ENCODE results near the gene CHTOP. TPM values are rescaled to one million over a fixed set of nuclear protein-coding genes. Genes with fewer than 3 reads are reported as not detected.
A peak's percentile ranks its signal among the peaks of the same experiment; 100 is the strongest.
"Not testable (repeated sequence)": the region's sequence is repeated elsewhere in the genome, so short reads cannot be mapped to it uniquely, and the experiment has no call there.

The CHTOP gene
- total RNA-seq, 1 donor from 2014 or later, result 114 TPM

DNA sequence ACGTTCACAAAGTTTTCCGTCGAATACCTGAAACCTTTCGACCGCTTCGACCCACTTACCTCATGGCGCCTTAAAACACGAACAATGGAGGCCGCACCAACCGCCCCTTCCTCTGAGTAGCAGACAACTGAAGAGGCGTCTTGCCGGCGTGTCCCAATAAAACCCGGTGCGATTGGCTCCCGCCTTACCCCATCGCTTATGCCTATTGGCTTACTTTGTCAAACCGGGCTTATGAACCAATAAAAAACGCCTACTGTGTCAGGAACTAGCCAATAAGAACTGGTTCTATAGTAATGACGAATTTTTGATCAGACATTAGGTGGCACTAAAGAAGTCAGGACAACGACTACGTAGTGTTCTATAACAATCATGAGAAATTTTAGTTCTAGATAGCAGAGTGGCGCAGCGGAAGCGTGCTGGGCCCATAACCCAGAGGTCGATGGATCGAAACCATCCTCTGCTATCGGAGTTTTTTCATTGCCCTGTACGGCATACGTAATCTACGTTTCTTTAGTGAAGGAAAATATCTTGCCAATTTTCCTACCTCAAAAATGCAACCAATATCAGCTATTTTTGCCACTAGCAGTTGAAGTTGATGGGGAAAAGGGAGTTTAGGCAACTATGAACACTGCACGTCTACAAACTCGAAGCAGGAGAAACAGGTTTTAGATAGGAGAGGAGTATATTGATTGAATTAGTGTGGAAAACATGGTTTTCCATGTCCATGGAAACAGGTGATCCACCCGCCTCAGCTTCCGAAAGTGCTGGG, 37.2 kb downstream of the CHTOP start, which contains the start of gene ILF2:
TSS of gene ILF2 (minus strand) at position 135 of the 769 bp plus-strand sequence. CDS start at position 64, 71 bp downstream.
- DNase-seq (ENCODE audit: low spot score in 2 of 2, unreplicated experiment in 2 of 2), result peak; percentile 87 to 97
- peaks cover 17% of the 10 kb centered on the region for H3K4me1 Mint-ChIP-seq
- peaks cover 18% of the 10 kb centered on the region for H3K36me3 Mint-ChIP-seq
- peak within 1 kb of the TSS; percentile 67 for H3K27ac Mint-ChIP-seq
- no peaks in the 10 kb centered on the region for H3K9me3 Mint-ChIP-seq
- no peaks in the 10 kb centered on the region for H3K27me3 Mint-ChIP-seq (ENCODE audit: low read depth)
- TF ChIP-seq, protein P1, sequence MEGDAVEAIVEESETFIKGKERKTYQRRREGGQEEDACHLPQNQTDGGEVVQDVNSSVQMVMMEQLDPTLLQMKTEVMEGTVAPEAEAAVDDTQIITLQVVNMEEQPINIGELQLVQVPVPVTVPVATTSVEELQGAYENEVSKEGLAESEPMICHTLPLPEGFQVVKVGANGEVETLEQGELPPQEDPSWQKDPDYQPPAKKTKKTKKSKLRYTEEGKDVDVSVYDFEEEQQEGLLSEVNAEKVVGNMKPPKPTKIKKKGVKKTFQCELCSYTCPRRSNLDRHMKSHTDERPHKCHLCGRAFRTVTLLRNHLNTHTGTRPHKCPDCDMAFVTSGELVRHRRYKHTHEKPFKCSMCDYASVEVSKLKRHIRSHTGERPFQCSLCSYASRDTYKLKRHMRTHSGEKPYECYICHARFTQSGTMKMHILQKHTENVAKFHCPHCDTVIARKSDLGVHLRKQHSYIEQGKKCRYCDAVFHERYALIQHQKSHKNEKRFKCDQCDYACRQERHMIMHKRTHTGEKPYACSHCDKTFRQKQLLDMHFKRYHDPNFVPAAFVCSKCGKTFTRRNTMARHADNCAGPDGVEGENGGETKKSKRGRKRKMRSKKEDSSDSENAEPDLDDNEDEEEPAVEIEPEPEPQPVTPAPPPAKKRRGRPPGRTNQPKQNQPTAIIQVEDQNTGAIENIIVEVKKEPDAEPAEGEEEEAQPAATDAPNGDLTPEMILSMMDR (IDR thresholded peaks at IDR 0.05; ENCODE audit: unreplicated experiment), result no peak
- H3K4me3 Mint-ChIP-seq, result no peak within 1 kb of the TSS

DNA sequence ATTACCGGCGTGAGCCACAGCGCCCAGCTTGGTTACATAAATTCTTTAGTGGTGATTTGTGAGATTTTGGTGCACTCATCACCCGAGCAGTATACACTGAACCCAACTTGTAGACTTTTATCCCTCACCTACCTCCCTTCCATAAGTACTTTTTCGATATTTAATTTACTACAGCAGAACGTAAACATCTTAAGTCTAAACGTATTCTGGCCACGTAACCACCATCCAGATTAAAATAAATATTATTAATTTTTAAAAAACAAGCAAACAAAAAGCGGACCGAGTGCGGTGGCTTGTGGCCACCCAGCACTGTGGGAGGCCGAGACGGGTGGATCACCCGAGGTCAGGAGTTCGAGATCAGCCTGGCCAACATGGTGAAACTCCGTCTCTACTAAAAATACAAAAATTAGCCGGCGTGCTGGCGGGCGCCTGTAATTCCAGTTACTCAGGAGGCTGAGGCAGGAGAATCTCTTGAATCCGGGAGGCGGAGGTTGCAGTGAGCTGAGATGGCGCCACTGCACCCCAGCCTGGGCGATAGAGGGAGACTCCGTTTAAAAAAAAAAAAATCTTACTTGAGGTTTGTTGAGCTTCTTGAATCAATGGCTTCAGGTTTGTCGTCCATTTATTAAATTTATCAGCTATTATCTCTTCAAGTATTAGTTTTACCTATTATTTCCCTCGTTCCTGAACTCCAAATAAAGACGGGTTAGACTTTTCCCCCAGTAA, 37.9 kb downstream of the CHTOP start:
- Mint-ChIP-seq H3K27ac (peak overlapping the region; percentile 67), H3K36me3 (peaks cover 18% of the 10 kb centered on the region), H3K4me1 (peaks cover 17% of the 10 kb centered on the region)

DNA sequence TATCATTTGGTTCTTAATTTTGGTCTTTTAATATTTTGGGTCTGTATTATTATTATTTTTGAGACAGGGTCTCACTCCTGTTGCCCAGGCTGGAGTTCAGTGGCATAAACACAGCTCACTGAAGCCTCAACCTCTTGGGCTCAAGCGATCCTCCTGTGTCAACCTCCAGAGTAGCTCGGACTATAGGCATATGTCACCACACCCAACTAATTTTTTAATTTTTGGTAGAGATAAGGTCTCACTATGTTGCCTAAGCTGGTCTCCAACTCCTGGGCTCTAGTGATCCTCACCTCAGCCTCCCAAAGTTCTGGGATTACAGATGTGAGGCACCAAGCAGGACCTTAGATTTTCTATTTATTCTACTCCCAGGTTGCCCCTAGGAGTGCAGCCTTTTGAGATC, 39.6 kb downstream of the CHTOP start:
- no peak for DNase-seq (ENCODE audit: low spot score in 2 of 2, unreplicated experiment in 2 of 2)
- Mint-ChIP-seq H3K4me3 (no peak overlapping the region), H3K36me3 (peaks cover 4% of the 10 kb centered on the region), H3K27me3 (ENCODE audit: low read depth) (peaks cover 12% of the 10 kb centered on the region), H3K9me3 (no peaks in the 10 kb centered on the region), H3K4me1 (peaks cover 26% of the 10 kb centered on the region), H3K27ac (peak overlapping the region; percentile 22)
- TF ChIP-seq, protein P1 (IDR thresholded peaks at IDR 0.05; ENCODE audit: unreplicated experiment), result no peak

More for the DNA sequence above, 37.9 kb downstream of the CHTOP start:
- H3K27me3 Mint-ChIP-seq (ENCODE audit: low read depth); H3K9me3 Mint-ChIP-seq; DNase-seq (ENCODE audit: low spot score in 2 of 2, unreplicated experiment in 2 of 2); H3K4me3 Mint-ChIP-seq: not testable (repeated sequence)

DNA sequence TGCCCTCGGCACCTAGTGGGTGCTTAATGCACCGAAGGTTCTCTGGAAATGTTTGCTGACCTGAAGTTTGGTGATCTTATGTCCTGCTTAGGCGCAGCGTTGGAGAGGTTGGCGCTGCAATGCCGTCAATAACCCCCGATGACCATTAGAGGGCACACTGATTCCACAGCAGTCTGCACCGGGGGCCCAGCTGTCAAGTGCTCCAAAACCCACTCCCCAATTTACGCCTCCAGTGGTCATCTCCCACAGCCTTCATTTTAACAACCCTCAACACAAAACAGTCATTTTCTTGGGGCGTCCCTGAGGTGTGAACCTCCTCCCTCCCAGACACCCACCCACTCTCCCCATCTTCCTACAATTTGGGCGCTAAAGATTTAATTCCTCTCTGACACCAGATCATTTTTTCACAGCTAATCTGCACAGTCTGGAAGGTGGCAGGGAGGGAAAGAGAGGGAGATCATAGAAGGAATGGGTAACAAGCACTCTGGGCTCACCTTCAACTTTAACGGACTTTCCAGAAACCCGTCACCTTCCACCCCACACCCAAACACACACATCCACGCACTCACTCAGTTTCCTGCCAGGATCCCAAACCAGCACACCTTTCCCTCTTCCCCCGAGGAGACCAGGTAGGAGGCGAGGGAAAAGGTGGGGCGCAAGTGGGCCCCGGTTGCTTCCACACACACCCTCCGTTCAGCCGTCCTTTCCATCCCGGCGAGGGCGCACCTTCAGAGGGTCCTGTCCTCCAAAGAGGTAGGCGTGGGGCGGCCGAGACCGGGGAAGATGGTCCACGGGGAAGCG, 44.1 kb downstream of the CHTOP start:
- Mint-ChIP-seq H3K36me3 (no peaks in the 10 kb centered on the region), H3K9me3 (no peaks in the 10 kb centered on the region), H3K27me3 (ENCODE audit: low read depth) (peaks cover 49% of the 10 kb centered on the region), H3K27ac (no peak overlapping the region), H3K4me1 (peaks cover 23% of the 10 kb centered on the region), H3K4me3 (peak overlapping the region; percentile 79)
- peak in 1 of 2 experiments; percentile 64 for DNase-seq (ENCODE audit: low spot score in 2 of 2, unreplicated experiment in 2 of 2)
- TF ChIP-seq, protein P1 (IDR thresholded peaks at IDR 0.05; ENCODE audit: unreplicated experiment), result peak; percentile 71

DNA sequence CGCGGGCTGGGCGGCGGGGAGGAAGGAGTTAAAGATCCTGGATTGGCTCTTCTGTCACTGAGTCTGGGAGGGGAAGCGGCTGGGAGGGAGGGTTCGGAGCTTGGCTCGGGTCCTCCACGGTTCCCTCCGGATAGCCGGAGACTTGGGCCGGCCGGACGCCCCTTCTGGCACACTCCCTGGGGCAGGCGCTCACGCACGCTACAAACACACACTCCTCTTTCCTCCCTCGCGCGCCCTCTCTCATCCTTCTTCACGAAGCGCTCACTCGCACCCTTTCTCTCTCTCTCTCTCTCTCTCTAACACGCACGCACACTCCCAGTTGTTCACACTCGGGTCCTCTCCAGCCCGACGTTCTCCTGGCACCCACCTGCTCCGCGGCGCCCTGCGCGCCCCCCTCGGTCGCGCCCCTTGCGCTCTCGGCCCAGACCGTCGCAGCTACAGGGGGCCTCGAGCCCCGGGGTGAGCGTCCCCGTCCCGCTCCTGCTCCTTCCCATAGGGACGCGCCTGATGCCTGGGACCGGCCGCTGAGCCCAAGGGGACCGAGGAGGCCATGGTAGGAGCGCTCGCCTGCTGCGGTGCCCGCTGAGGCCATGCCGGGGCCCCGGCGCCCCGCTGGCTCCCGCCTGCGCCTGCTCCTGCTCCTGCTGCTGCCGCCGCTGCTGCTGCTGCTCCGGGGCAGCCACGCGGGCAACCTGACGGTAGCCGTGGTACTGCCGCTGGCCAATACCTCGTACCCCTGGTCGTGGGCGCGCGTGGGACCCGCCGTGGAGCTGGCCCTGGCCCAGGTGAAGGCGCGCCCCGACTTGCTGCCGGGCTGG, 44.9 kb downstream of the CHTOP start, which contains the start of gene NPR1:
TSS of gene NPR1 (plus strand) at position 170 of the 818 bp plus-strand sequence. CDS start at position 591, 421 bp downstream.
- peaks cover 25% of the 10 kb centered on the region for H3K4me1 Mint-ChIP-seq
- TF ChIP-seq, protein P1 (IDR thresholded peaks at IDR 0.05; ENCODE audit: unreplicated experiment), result no peak
- H3K4me3 Mint-ChIP-seq, result peak within 1 kb of the TSS; percentile 79
- no peak within 1 kb of the TSS for H3K27ac Mint-ChIP-seq
- peaks cover 54% of the 10 kb centered on the region for H3K27me3 Mint-ChIP-seq (ENCODE audit: low read depth)
- H3K36me3 Mint-ChIP-seq, result no peaks in the 10 kb centered on the region
- no peaks in the 10 kb centered on the region for H3K9me3 Mint-ChIP-seq
- DNase-seq (ENCODE audit: low spot score in 2 of 2, unreplicated experiment in 2 of 2), result peak in 1 of 2 experiments; percentile 47
